ENCODE data around the gene CYTH2. TPM values are rescaled to one million over a fixed set of nuclear protein-coding genes. Genes with fewer than 3 reads are reported as not detected.

Gene CYTH2
- polyA plus RNA-seq, 1 donor from 2014 or later = 397 TPM

- no peaks in the 10 kb centered on the region for H3K9me2 ChIP-seq (ENCODE audit: insufficient read depth, low read length)
- TF ChIP-seq SMC3 (conservative IDR thresholded peaks at IDR 0.05; ENCODE audit: poor library complexity) (peak; percentile 19), MXI1 (conservative IDR thresholded peaks at IDR 0.05; ENCODE audit: poor library complexity, severe bottlenecking) (no peak), EP300 (conservative IDR thresholded peaks at IDR 0.05; ENCODE audit: poor library complexity, severe bottlenecking) (no peak), EZH2 (IDR thresholded peaks at IDR 0.05; ENCODE audit: borderline replicate concordance, insufficient read depth, low read length, poor library complexity, severe bottlenecking) (no peak), TAF1 (IDR thresholded peaks at IDR 0.05; ENCODE audit: low read depth) (no peak), CTCF (IDR thresholded peaks at IDR 0.05; ENCODE audit: poor library complexity, severe bottlenecking) (peak; percentile 49)
- TF ChIP-seq, protein P1, sequence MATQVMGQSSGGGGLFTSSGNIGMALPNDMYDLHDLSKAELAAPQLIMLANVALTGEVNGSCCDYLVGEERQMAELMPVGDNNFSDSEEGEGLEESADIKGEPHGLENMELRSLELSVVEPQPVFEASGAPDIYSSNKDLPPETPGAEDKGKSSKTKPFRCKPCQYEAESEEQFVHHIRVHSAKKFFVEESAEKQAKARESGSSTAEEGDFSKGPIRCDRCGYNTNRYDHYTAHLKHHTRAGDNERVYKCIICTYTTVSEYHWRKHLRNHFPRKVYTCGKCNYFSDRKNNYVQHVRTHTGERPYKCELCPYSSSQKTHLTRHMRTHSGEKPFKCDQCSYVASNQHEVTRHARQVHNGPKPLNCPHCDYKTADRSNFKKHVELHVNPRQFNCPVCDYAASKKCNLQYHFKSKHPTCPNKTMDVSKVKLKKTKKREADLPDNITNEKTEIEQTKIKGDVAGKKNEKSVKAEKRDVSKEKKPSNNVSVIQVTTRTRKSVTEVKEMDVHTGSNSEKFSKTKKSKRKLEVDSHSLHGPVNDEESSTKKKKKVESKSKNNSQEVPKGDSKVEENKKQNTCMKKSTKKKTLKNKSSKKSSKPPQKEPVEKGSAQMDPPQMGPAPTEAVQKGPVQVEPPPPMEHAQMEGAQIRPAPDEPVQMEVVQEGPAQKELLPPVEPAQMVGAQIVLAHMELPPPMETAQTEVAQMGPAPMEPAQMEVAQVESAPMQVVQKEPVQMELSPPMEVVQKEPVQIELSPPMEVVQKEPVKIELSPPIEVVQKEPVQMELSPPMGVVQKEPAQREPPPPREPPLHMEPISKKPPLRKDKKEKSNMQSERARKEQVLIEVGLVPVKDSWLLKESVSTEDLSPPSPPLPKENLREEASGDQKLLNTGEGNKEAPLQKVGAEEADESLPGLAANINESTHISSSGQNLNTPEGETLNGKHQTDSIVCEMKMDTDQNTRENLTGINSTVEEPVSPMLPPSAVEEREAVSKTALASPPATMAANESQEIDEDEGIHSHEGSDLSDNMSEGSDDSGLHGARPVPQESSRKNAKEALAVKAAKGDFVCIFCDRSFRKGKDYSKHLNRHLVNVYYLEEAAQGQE (IDR thresholded peaks at IDR 0.05; ENCODE audit: borderline replicate concordance) = no peak
- no peaks in the 10 kb centered on the region for H3F3A ChIP-seq (ENCODE audit: insufficient read depth, low read length, poor library complexity, severe bottlenecking)
- no peak overlapping the region for H3K9ac ChIP-seq (ENCODE audit: low read length)
- no peaks in the 10 kb centered on the region for H3K9me3 ChIP-seq (ENCODE audit: low read length)
- H3K4me2 ChIP-seq (ENCODE audit: low read length) = no peak overlapping the region
- H4K20me1 ChIP-seq (ENCODE audit: insufficient read depth) = no peaks in the 10 kb centered on the region
- H2AFZ ChIP-seq (ENCODE audit: low read depth, low read length) = no peak overlapping the region
- H3K27ac ChIP-seq (ENCODE audit: low read length) = no peak overlapping the region
- no peaks in the 10 kb centered on the region for H3K27me3 ChIP-seq (ENCODE audit: insufficient read depth, low read depth, low read length)
- H3K79me2 ChIP-seq (replicated peaks; ENCODE audit: insufficient read depth, low read length) = peaks cover 10% of the 10 kb centered on the region
- H3K4me3 ChIP-seq (ENCODE audit: low read length) = no peak overlapping the region
- no peaks in the 10 kb centered on the region for H3K36me3 ChIP-seq (ENCODE audit: insufficient read depth, low read length)
Observed at GRCh38 chr19:48506138-48506733, 37.1 kb downstream of the CYTH2 start.

- Histone ChIP-seq H3K36me3 (ENCODE audit: insufficient read depth, low read length) (no peaks in the 10 kb centered on the region), H4K20me1 (ENCODE audit: insufficient read depth) (no peaks in the 10 kb centered on the region), H3K9ac (ENCODE audit: low read length) (no peak overlapping the region), H3K79me2 (replicated peaks; ENCODE audit: insufficient read depth, low read length) (peaks cover 10% of the 10 kb centered on the region), H3K27me3 (ENCODE audit: insufficient read depth, low read depth, low read length) (no peaks in the 10 kb centered on the region), H2AFZ (ENCODE audit: low read depth, low read length) (no peak overlapping the region), H3K27ac (ENCODE audit: low read length) (no peak overlapping the region), H3K9me3 (ENCODE audit: low read length) (no peaks in the 10 kb centered on the region), H3K9me2 (ENCODE audit: insufficient read depth, low read length) (no peaks in the 10 kb centered on the region), H3K4me3 (ENCODE audit: low read length) (no peak overlapping the region), H3F3A (ENCODE audit: insufficient read depth, low read length, poor library complexity, severe bottlenecking) (no peaks in the 10 kb centered on the region), H3K4me2 (ENCODE audit: low read length) (no peak overlapping the region)
- TF ChIP-seq TAF1 (IDR thresholded peaks at IDR 0.05; ENCODE audit: low read depth) = no peak
- no peak for TF ChIP-seq SMC3 (conservative IDR thresholded peaks at IDR 0.05; ENCODE audit: poor library complexity)
- TF ChIP-seq EZH2 (IDR thresholded peaks at IDR 0.05; ENCODE audit: borderline replicate concordance, insufficient read depth, low read length, poor library complexity, severe bottlenecking) = no peak
- TF ChIP-seq EP300 (conservative IDR thresholded peaks at IDR 0.05; ENCODE audit: poor library complexity, severe bottlenecking) = no peak
- TF ChIP-seq MXI1 (conservative IDR thresholded peaks at IDR 0.05; ENCODE audit: poor library complexity, severe bottlenecking) = no peak
- no peak for TF ChIP-seq CTCF (IDR thresholded peaks at IDR 0.05; ENCODE audit: poor library complexity, severe bottlenecking)
- TF ChIP-seq RAD21 (conservative IDR thresholded peaks at IDR 0.05) = no peak
- TF ChIP-seq, protein P1 (IDR thresholded peaks at IDR 0.05; ENCODE audit: borderline replicate concordance) = no peak
- TF ChIP-seq POLR2AphosphoS5 (IDR thresholded peaks at IDR 0.05) = no peak
Observed at GRCh38 chr19:48507911-48508439, 38.8 kb downstream of the CYTH2 start.
